Mucosa of descending colon (tissue), 3 donors: ENCODE results near the gene KIF3C. TPM values are rescaled to one million over a fixed set of nuclear protein-coding genes. Genes with fewer than 3 reads are reported as not detected.
A peak's percentile ranks its signal among the peaks of the same experiment; 100 is the strongest.
"Not testable (repeated sequence)": the region's sequence is repeated elsewhere in the genome, so short reads cannot be mapped to it uniquely, and the experiment has no call there.

Experiments used
- ATAC-seq: fragments of 200-7000 bp; cut with Tn5 transposase; one replicate; pipeline ENCODE4 v1.9.1; 2020; ENCODE audit warnings: mild to moderate bottlenecking, moderate library complexity
- DNase-seq, 3 donors: peaks; one replicate each; pipeline ENCODE4 v3.0.0-alpha.2; 2020
- H3K36me3 ChIP-seq: fragments of 200-600 bp; one replicate; pipeline ENCODE4 v1.8.0; 2021; ENCODE audit warnings: low read depth, mild to moderate bottlenecking
- H3K4me1 ChIP-seq: fragments of 200-600 bp; one replicate; pipeline ENCODE4 v1.8.0; 2021; ENCODE audit warnings: low read depth, mild to moderate bottlenecking
- H3K4me3 ChIP-seq: fragments of 200-600 bp; one replicate; pipeline ENCODE4 v1.8.0; 2021; ENCODE audit warnings: mild to moderate bottlenecking
- H3K9me3 ChIP-seq: fragments of 200-600 bp; one replicate; pipeline ENCODE4 v1.8.0; 2021; ENCODE audit warnings: mild to moderate bottlenecking
- CTCF ChIP-seq: fragments of 200-600 bp; IDR thresholded peaks from one replicate; pipeline ENCODE4 v1.8.0; 2022; ENCODE audit warnings: antibody characterized with exemption, mild to moderate bottlenecking
- intact Hi-C, 2 donors: fragments of 100-400 bp; cut with DNase I in 1 of 2; cut with micrococcal nuclease in 1 of 2; formaldehyde crosslinking; loops; one replicate each; pipeline versions ENCODE4 v1.11.0 to v1.11.1; 2022; cut with DNase I, micrococcal nuclease
- long read RNA-seq, 2 donors: library from polyadenylated mRNA; unstranded; transcript quantifications; one replicate each; pipeline ENCODE4 v2.0.0, GENCODE V29; 2019 to 2021
- total RNA-seq, 3 donors: library from RNA; stranded (reverse); fragmentation: NEBNext Ultra II Directional in 2 of 3; extraction: Animal tissue kit (Norgen Biotek cat#: 25700) in 2 of 3; gene quantifications; one replicate each; pipeline versions ENCODE4 v1.2.1 to v1.2.4, GENCODE V29; 2021 to 2023
- donor health status: DM: no; HTN: no; CAD: no; lungs with moderate emphysema.
- donor health status: DM: no; HTN: no; CAD: no.
- donor health status: DM: no; HTN: yes; CAD: no.

Gene KIF3C
- 10 to 100 TPM in 1 of 3 donors, 1 to 10 TPM in 2; 1.7 to 14.9 (median 3.3) TPM for total RNA-seq
- long read RNA-seq, donor 1, full-length matches to known transcripts = 11 of 16 reads
- long read RNA-seq, donor 1, partial matches to known transcripts = 0 of 16 reads
- long read RNA-seq, donor 1, other reads (novel, unspliced or antisense) = 5 of 16 reads
- long read RNA-seq, donor 2, full-length matches to known transcripts = 1 of 1 reads
- long read RNA-seq, donor 2, partial matches to known transcripts = 0 of 1 reads
- long read RNA-seq, donor 2, other reads (novel, unspliced or antisense) = 0 of 1 reads

GRCh38 chr2:25982273-25982967 is at the start of gene KIF3C:
TSS of gene KIF3C (minus strand) at chr2:25982497. CDS start at chr2:25981917, 580 bp downstream.
- no peaks in the 10 kb centered on the region for H3K36me3 ChIP-seq
- H3K9me3 ChIP-seq = no peaks in the 10 kb centered on the region
- intact Hi-C loops = no loop called here
- peaks cover 6% of the 10 kb centered on the region for H3K4me1 ChIP-seq
- TF ChIP-seq CTCF = no peak
- peak within 1 kb of the TSS; percentile 40 for H3K4me3 ChIP-seq
- peak; percentile 92 for ATAC-seq
- DNase-seq = peak; percentile 72 to 75 (median 72)

- H3K4me1 ChIP-seq, H3K36me3 ChIP-seq, H3K9me3 ChIP-seq, ATAC-seq, DNase-seq, H3K4me3 ChIP-seq, intact Hi-C loops: not testable (repeated sequence)
Observed at GRCh38 chr2:26028083-26028482, 45.8 kb upstream of the KIF3C start.

GRCh38 chr2:26025509-26025908 is 43.2 kb upstream of the KIF3C start:
- H3K36me3 ChIP-seq = no peaks in the 10 kb centered on the region
- DNase-seq = no peak

GRCh38 chr2:26024260-26024659 is 42.0 kb upstream of the KIF3C start:
- no peak overlapping the region for H3K4me3 ChIP-seq
- no peaks in the 10 kb centered on the region for H3K36me3 ChIP-seq
- ATAC-seq (no peak), DNase-seq (no peak)
- H3K4me1 ChIP-seq = no peaks in the 10 kb centered on the region
- intact Hi-C loops = no loop called here
- H3K9me3 ChIP-seq = no peaks in the 10 kb centered on the region
- no peak for TF ChIP-seq CTCF

More at GRCh38 chr2:26025509-26025908, 43.2 kb upstream of the KIF3C start:
- TF ChIP-seq CTCF = no peak
- no peaks in the 10 kb centered on the region for H3K9me3 ChIP-seq
- no peaks in the 10 kb centered on the region for H3K4me1 ChIP-seq
- intact Hi-C loops = no loop called here
- no peak overlapping the region for H3K4me3 ChIP-seq
- ATAC-seq = no peak

GRCh38 chr2:26020231-26020640 is 37.9 kb upstream of the KIF3C start:
- H3K9me3 ChIP-seq = no peaks in the 10 kb centered on the region
- intact Hi-C loops = no loop called here
- ATAC-seq (no peak), DNase-seq (no peak)
- TF ChIP-seq CTCF = no peak
- H3K4me1 ChIP-seq = peaks cover 12% of the 10 kb centered on the region
- H3K4me3 ChIP-seq = no peak overlapping the region
- no peaks in the 10 kb centered on the region for H3K36me3 ChIP-seq
